Stimulated activated CD4-positive, alpha-beta T cell treated with anti-CD3 and anti-CD28 coated beads, Interleukin-12 subunit alpha, Interleukin-12 subunit beta, amount 100 ng/mL, for 4 hours (primary cell): ENCODE measurements around the gene GSK3A.

Experiments used
- DNase-seq: peaks from one replicate; pipeline ENCODE4 v3.0.0-alpha.2; 2020

GSK3A gene

GRCh38 chr19:42247640-42248199, 5.3 kb upstream of the GSK3A start:
- DNase-seq = no peak

- DNase-seq = no peak
Observed at GRCh38 chr19:42246922-42247639, 4.7 kb upstream of the GSK3A start.

- DNase-seq = no peak
Observed at GRCh38 chr19:42246143-42246921, 3.9 kb upstream of the GSK3A start.

GRCh38 chr19:42245231-42245630, 2.8 kb upstream of the GSK3A start:
- DNase-seq = no peak

- peak; percentile 85 for DNase-seq
Observed at GRCh38 chr19:42244347-42245220, 2.2 kb upstream of the GSK3A start.

- DNase-seq = peak; percentile 45
Observed at GRCh38 chr19:42242069-42242511, 312 bp downstream of the GSK3A start.

GRCh38 chr19:42241279-42241678, 1.1 kb downstream of the GSK3A start:
- DNase-seq = no peak

GRCh38 chr19:42239544-42240220, 2.7 kb downstream of the GSK3A start:
- DNase-seq = no peak

GRCh38 chr19:42235181-42235580, 7.2 kb downstream of the GSK3A start:
- DNase-seq = no peak

- no peak for DNase-seq
Observed at GRCh38 chr19:42234364-42234763, 8.0 kb downstream of the GSK3A start.

GRCh38 chr19:42233678-42234292, 8.6 kb downstream of the GSK3A start:
- DNase-seq = no peak

- no peak for DNase-seq
Observed at GRCh38 chr19:42233106-42233505, 9.3 kb downstream of the GSK3A start.

GRCh38 chr19:42232435-42232834, 10.0 kb downstream of the GSK3A start:
- no peak for DNase-seq

GRCh38 chr19:42230571-42230970, 11.8 kb downstream of the GSK3A start:
- DNase-seq = no peak

- no peak for DNase-seq
Observed at GRCh38 chr19:42229855-42230351, 12.5 kb downstream of the GSK3A start.

- DNase-seq = no peak
Observed at GRCh38 chr19:42229301-42229854, 13.0 kb downstream of the GSK3A start.

GRCh38 chr19:42228641-42229040, 13.8 kb downstream of the GSK3A start:
- no peak for DNase-seq

GRCh38 chr19:42226886-42227285, 15.5 kb downstream of the GSK3A start:
- no peak for DNase-seq

GRCh38 chr19:42225718-42226292, 16.6 kb downstream of the GSK3A start:
- no peak for DNase-seq

GRCh38 chr19:42224940-42225717, 17.3 kb downstream of the GSK3A start:
- DNase-seq = no peak
